Osteoblast (primary cell): ENCODE measurements around the gene PTBP3. TPM values are rescaled to one million over a fixed set of nuclear protein-coding genes. Genes with fewer than 3 reads are reported as not detected.

Experiments
- DNase-seq: peaks from one replicate; pipeline ENCODE4 v3.0.0; 2011; ENCODE audit warnings: low spot score, mixed read lengths; ENCODE audit not compliant: insufficient read length; ENCODE audit errors: missing footprints
- H2AFZ ChIP-seq: 2 replicates; pipeline ENCODE4 v1.6.0; 2011; ENCODE audit warnings: mild to moderate bottlenecking, low read length
- H3K27ac ChIP-seq: 2 replicates; pipeline ENCODE4 v1.5.1; 2011; ENCODE audit warnings: mild to moderate bottlenecking, low read depth, low read length, moderate library complexity
- H3K27me3 ChIP-seq: 2 replicates; pipeline ENCODE4 v1.6.0; 2012; ENCODE audit warnings: mild to moderate bottlenecking, control low read depth, inconsistent platforms, low read length, moderate library complexity; ENCODE audit not compliant: insufficient read depth
- H3K36me3 ChIP-seq: 2 replicates; pipeline ENCODE4 v1.5.1; 2011; ENCODE audit warnings: mild to moderate bottlenecking, low read length, control low read depth, moderate library complexity; ENCODE audit not compliant: insufficient read depth
- H3K4me1 ChIP-seq: 2 replicates; pipeline ENCODE4 v1.5.1; 2011; ENCODE audit warnings: mild to moderate bottlenecking, low read length, control low read depth, moderate library complexity; ENCODE audit not compliant: insufficient read depth
- H3K4me2 ChIP-seq: 2 replicates; pipeline ENCODE4 v1.6.0; 2011; ENCODE audit warnings: mild to moderate bottlenecking, low read length; ENCODE audit not compliant: insufficient read depth
- H3K4me3 ChIP-seq: fragments of 200-600 bp; sonication (generic); 3 replicates; pipeline ENCODE4 v1.5.1; 2012; ENCODE audit warnings: mild to moderate bottlenecking, low read length, inconsistent platforms; ENCODE audit not compliant: insufficient read depth
- H3K79me2 ChIP-seq: 2 replicates; pipeline ENCODE4 v1.6.0; 2012; ENCODE audit warnings: mild to moderate bottlenecking, low read length, control low read depth, inconsistent platforms; ENCODE audit not compliant: insufficient read depth
- H3K9me3 ChIP-seq: 2 replicates; pipeline ENCODE4 v1.5.1; 2011; ENCODE audit warnings: low read depth, low read length, control low read depth
- H4K20me1 ChIP-seq: 2 replicates; pipeline ENCODE4 v1.6.0; 2012; ENCODE audit warnings: mild to moderate bottlenecking, low read length, control low read depth; ENCODE audit not compliant: insufficient read depth
- small RNA-seq: library from RNA; depleted of rRNA; stranded (forward); fragments of <200 nt; gene quantifications from one replicate; pipeline ENCODE3, GENCODE V24; 2012
- total RNA-seq: library from RNA; depleted of rRNA; stranded (reverse); fragments of >200 nt; gene quantifications from 2 replicates; pipeline ENCODE4 v1.2.3, GENCODE V29; 2012
- TF ChIP-seq, protein P1 (sequence below): IDR thresholded peaks from 2 replicates; pipeline ENCODE4 v1.5.1; 2011; ENCODE audit warnings: mild to moderate bottlenecking, low read depth, low read length, moderate library complexity; ENCODE audit errors: extremely low read depth

Gene PTBP3
- total RNA-seq, 1 donor: 42.0 TPM

GRCh38 chr9:112170968-112171367 lies 162.5 kb downstream of the PTBP3 start:
- Histone ChIP-seq H3K36me3 (no peaks in the 10 kb centered on the region), H3K4me3 (no peak overlapping the region), H3K9me3 (no peaks in the 10 kb centered on the region), H3K4me2 (no peak overlapping the region), H4K20me1 (no peaks in the 10 kb centered on the region), H3K4me1 (peaks cover 8% of the 10 kb centered on the region), H3K27ac (no peak overlapping the region), H2AFZ (no peak overlapping the region), H3K79me2 (peaks cover 6% of the 10 kb centered on the region), H3K27me3 (no peaks in the 10 kb centered on the region)
- TF ChIP-seq, protein P1, sequence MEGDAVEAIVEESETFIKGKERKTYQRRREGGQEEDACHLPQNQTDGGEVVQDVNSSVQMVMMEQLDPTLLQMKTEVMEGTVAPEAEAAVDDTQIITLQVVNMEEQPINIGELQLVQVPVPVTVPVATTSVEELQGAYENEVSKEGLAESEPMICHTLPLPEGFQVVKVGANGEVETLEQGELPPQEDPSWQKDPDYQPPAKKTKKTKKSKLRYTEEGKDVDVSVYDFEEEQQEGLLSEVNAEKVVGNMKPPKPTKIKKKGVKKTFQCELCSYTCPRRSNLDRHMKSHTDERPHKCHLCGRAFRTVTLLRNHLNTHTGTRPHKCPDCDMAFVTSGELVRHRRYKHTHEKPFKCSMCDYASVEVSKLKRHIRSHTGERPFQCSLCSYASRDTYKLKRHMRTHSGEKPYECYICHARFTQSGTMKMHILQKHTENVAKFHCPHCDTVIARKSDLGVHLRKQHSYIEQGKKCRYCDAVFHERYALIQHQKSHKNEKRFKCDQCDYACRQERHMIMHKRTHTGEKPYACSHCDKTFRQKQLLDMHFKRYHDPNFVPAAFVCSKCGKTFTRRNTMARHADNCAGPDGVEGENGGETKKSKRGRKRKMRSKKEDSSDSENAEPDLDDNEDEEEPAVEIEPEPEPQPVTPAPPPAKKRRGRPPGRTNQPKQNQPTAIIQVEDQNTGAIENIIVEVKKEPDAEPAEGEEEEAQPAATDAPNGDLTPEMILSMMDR: no peak
- DNase-seq: no peak

GRCh38 chr9:112170235-112170634 lies 163.2 kb downstream of the PTBP3 start:
- no peak overlapping the region for H3K4me2 ChIP-seq
- peaks cover 10% of the 10 kb centered on the region for H3K4me1 ChIP-seq
- no peaks in the 10 kb centered on the region for H3K27me3 ChIP-seq
- H4K20me1 ChIP-seq: no peaks in the 10 kb centered on the region
- H3K79me2 ChIP-seq: peaks cover 6% of the 10 kb centered on the region
- DNase-seq: no peak
- no peak overlapping the region for H3K27ac ChIP-seq
- H2AFZ ChIP-seq: no peak overlapping the region
- no peak overlapping the region for H3K4me3 ChIP-seq
- TF ChIP-seq, protein P1: no peak
- H3K36me3 ChIP-seq: no peaks in the 10 kb centered on the region
- H3K9me3 ChIP-seq: no peaks in the 10 kb centered on the region

DNA sequence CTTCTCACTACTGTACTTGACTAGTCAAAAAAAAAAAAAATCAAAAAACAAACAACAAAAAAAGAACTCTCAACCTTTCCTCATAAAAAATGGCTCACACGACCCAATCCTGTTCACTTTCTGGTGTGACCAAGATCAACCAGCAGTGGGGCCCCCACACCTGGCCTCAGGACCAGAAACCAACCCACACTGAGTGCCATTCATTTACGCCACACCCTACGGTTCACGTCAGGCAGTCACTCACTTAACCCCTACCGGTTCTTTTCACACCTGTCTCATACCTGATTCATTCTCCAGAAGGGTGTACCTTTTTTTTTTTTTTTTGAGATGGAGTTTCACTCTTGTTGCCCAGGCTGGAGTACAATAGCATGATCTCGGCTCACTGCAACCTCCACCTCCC lies 164.1 kb downstream of the PTBP3 start:
- H3K27ac ChIP-seq: no peak overlapping the region
- no peaks in the 10 kb centered on the region for H3K36me3 ChIP-seq
- H3K79me2 ChIP-seq: peaks cover 6% of the 10 kb centered on the region
- no peak overlapping the region for H3K4me2 ChIP-seq
- TF ChIP-seq, protein P1: no peak
- no peak overlapping the region for H2AFZ ChIP-seq
- H4K20me1 ChIP-seq: no peaks in the 10 kb centered on the region
- H3K27me3 ChIP-seq: no peaks in the 10 kb centered on the region
- no peak for DNase-seq
- no peak overlapping the region for H3K4me3 ChIP-seq
- no peaks in the 10 kb centered on the region for H3K9me3 ChIP-seq
- H3K4me1 ChIP-seq: peaks cover 9% of the 10 kb centered on the region

- H3K27me3 ChIP-seq: no peaks in the 10 kb centered on the region
- H4K20me1 ChIP-seq: no peaks in the 10 kb centered on the region
- no peak overlapping the region for H3K27ac ChIP-seq
- no peak overlapping the region for H3K4me2 ChIP-seq
- TF ChIP-seq, protein P1: no peak
- H2AFZ ChIP-seq: no peak overlapping the region
- no peaks in the 10 kb centered on the region for H3K9me3 ChIP-seq
- no peak for DNase-seq
- peaks cover 6% of the 10 kb centered on the region for H3K4me1 ChIP-seq
- H3K79me2 ChIP-seq: peaks cover 4% of the 10 kb centered on the region
- no peak overlapping the region for H3K4me3 ChIP-seq
- H3K36me3 ChIP-seq: no peaks in the 10 kb centered on the region
Measured at GRCh38 chr9:112168197-112168596, 165.2 kb downstream of the PTBP3 start.

Small RNAs within 50 kb of the gene (small RNA-seq; reads per million reads assigned to genes)
- gene RF00019 (not detected), gene RN7SL430P (not detected), gene RN7SL57P (not detected), gene RNA5SP295 (not detected)

Other genes with a start within 250 kb of the PTBP3 start
- 13.3 and 14.5 TPM in 2 replicates for gene SUSD1, start 158.3 kb downstream of the PTBP3 start, total RNA-seq
- gene HSDL2, start 46.5 kb upstream of the PTBP3 start, total RNA-seq: 42.3 and 44.2 TPM in 2 replicates
- 2.4 and 2.5 TPM in 2 replicates for gene KIAA1958, start 153.2 kb upstream of the PTBP3 start, total RNA-seq